AG09309 (cell line): ENCODE data around the gene PLEKHM3.

ENCODE experiments used
- DNase-seq: peaks from one replicate; pipeline ENCODE4 v3.0.0-alpha.2; 2010; ENCODE audit warnings: low read depth
- H3K4me3 ChIP-seq: 2 replicates; pipeline ENCODE4 v1.5.1; 2011; ENCODE audit warnings: mild to moderate bottlenecking, low read depth, low read length, moderate library complexity; ENCODE audit not compliant: control insufficient read depth
- CTCF ChIP-seq: IDR thresholded peaks from 2 replicates; pipeline ENCODE4 v1.5.1; 2011; ENCODE audit warnings: mild to moderate bottlenecking, low read depth, low read length, inconsistent platforms; ENCODE audit not compliant: insufficient read depth, control insufficient read depth; ENCODE audit errors: missing control alignments

The PLEKHM3 gene

GRCh38 chr2:207995887-207996286 is 29.4 kb downstream of the PLEKHM3 start:
- H3K4me3 ChIP-seq = no peak overlapping the region
- DNase-seq = no peak
- no peak for TF ChIP-seq CTCF

GRCh38 chr2:207993151-207993763 is 32.1 kb downstream of the PLEKHM3 start:
- no peak for DNase-seq
- TF ChIP-seq CTCF = no peak
- no peak overlapping the region for H3K4me3 ChIP-seq

GRCh38 chr2:207991944-207992343 is 33.4 kb downstream of the PLEKHM3 start:
- no peak for DNase-seq
- H3K4me3 ChIP-seq = no peak overlapping the region
- TF ChIP-seq CTCF = no peak

GRCh38 chr2:207990784-207991183 is 34.5 kb downstream of the PLEKHM3 start:
- no peak overlapping the region for H3K4me3 ChIP-seq
- no peak for TF ChIP-seq CTCF
- DNase-seq = no peak

- no peak for DNase-seq
- no peak for TF ChIP-seq CTCF
Observed at GRCh38 chr2:207988975-207989374, 36.4 kb downstream of the PLEKHM3 start.

GRCh38 chr2:207987025-207987716 is 38.2 kb downstream of the PLEKHM3 start:
- no peak for DNase-seq
- no peak overlapping the region for H3K4me3 ChIP-seq
- TF ChIP-seq CTCF = no peak

More at GRCh38 chr2:207988975-207989374, 36.4 kb downstream of the PLEKHM3 start:
- H3K4me3 ChIP-seq = no peak overlapping the region
